ENCODE results near the gene USP36. TPM values are rescaled to one million over a fixed set of nuclear protein-coding genes. Genes with fewer than 3 reads are reported as not detected.

Gene USP36
- total and polyA plus RNA-seq, 4 donors: 22.2 to 61.5 (median 44.9) TPM

DNA sequence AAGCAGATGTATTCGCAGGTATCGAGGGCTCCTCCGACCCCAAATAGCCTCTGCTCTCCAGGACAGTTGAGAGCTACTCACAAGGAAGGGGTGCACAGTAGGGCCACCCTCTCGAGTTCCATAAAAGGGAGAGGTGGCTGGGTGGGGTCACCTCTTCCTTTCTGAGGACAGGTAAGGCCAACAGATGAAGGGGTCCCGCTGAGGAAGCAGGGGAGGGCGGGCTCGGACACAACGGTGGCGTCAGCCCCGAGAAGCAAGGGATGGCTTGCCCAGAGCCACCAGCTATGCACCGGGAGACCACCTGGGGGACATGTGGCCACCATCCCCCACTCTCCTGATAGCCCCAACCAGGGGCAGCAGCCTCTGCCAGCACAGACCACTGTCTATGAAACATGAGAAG, 43.4 kb downstream of the USP36 start:
- no peaks in the 10 kb centered on the region for H3K27me3 ChIP-seq (ENCODE audit: control insufficient read depth in 3 of 3, insufficient read depth in 3 of 3, low read length in 2 of 3)
- no peak overlapping the region for H3K9ac ChIP-seq (ENCODE audit: insufficient read depth in 1 of 2, low read length in 2 of 2)
- H3K9me3 ChIP-seq (ENCODE audit: control insufficient read depth in 4 of 4, insufficient read depth in 3 of 4, low read length in 3 of 4): peaks cover 0 to 4% (median 0%) of the 10 kb centered on the region in 4 donors
- H3K4me3 ChIP-seq: no peak overlapping the region
- ATAC-seq (ENCODE audit: insufficient read depth, low FRiP score): no peak
- peaks cover 24 to 53% (median 34%) of the 10 kb centered on the region in 4 donors for H3K36me3 ChIP-seq (ENCODE audit: control insufficient read depth in 4 of 4, insufficient read depth in 4 of 4, low read length in 4 of 4)
- H3K4me1 ChIP-seq (ENCODE audit: control insufficient read depth in 5 of 5, insufficient read depth in 5 of 5, low read length in 5 of 5): peaks cover 0 to 3% (median 0%) of the 10 kb centered on the region in 5 donors
- TF ChIP-seq, protein P1, sequence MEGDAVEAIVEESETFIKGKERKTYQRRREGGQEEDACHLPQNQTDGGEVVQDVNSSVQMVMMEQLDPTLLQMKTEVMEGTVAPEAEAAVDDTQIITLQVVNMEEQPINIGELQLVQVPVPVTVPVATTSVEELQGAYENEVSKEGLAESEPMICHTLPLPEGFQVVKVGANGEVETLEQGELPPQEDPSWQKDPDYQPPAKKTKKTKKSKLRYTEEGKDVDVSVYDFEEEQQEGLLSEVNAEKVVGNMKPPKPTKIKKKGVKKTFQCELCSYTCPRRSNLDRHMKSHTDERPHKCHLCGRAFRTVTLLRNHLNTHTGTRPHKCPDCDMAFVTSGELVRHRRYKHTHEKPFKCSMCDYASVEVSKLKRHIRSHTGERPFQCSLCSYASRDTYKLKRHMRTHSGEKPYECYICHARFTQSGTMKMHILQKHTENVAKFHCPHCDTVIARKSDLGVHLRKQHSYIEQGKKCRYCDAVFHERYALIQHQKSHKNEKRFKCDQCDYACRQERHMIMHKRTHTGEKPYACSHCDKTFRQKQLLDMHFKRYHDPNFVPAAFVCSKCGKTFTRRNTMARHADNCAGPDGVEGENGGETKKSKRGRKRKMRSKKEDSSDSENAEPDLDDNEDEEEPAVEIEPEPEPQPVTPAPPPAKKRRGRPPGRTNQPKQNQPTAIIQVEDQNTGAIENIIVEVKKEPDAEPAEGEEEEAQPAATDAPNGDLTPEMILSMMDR (IDR thresholded peaks at IDR 0.05; ENCODE audit: control extremely low read depth, extremely low read depth): no peak
- DNase-seq: no peak
- 86 to 94% methylated on average over 11 of the region's 11 CpGs for WGBS, 2 donors
- H3K27ac ChIP-seq (ENCODE audit: low read depth in 1 of 2, low read length in 1 of 2): peak overlapping the region in 1 of 2 donors; percentile 9

DNA sequence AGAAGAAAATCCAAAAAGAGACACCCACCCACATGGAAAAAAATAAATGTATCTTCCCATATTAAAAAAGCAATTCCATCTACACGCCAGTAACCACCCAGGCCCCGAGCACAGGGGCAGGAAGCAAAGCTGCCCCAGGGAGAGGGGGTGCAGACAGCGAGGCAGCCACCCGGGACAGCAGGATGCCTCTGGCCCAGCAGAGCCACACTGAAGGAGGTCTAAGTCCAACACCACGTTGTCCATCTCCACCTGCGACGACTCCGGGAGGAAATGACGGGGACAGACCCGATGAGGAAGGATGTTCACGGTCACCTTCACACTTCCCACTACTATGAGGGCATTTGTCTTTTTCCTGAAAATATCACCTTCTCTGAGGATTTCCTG, 44.1 kb downstream of the USP36 start:
- 60 to 65% methylated on average over 11 of the region's 11 CpGs for WGBS, 2 donors
- ATAC-seq (ENCODE audit: insufficient read depth, low FRiP score) (no peak), DNase-seq (no peak)
- Histone ChIP-seq H3K4me3 (no peak overlapping the region), H3K4me1 (ENCODE audit: control insufficient read depth in 5 of 5, insufficient read depth in 5 of 5, low read length in 5 of 5) (peaks cover 2 to 10% (median 5%) of the 10 kb centered on the region in 5 donors), H3K9me3 (ENCODE audit: control insufficient read depth in 4 of 4, insufficient read depth in 3 of 4, low read length in 3 of 4) (peaks cover 0 to 4% (median 0%) of the 10 kb centered on the region in 4 donors), H3K27me3 (ENCODE audit: control insufficient read depth in 3 of 3, insufficient read depth in 3 of 3, low read length in 2 of 3) (no peaks in the 10 kb centered on the region), H3K27ac (ENCODE audit: low read depth in 1 of 2, low read length in 1 of 2) (peak overlapping the region in 1 of 2 donors; percentile 8), H3K36me3 (ENCODE audit: control insufficient read depth in 4 of 4, insufficient read depth in 4 of 4, low read length in 4 of 4) (peaks cover 24 to 48% (median 33%) of the 10 kb centered on the region in 4 donors), H3K9ac (ENCODE audit: insufficient read depth in 1 of 2, low read length in 2 of 2) (no peak overlapping the region)
- TF ChIP-seq, protein P1 (IDR thresholded peaks at IDR 0.05; ENCODE audit: control extremely low read depth, extremely low read depth): no peak

DNA sequence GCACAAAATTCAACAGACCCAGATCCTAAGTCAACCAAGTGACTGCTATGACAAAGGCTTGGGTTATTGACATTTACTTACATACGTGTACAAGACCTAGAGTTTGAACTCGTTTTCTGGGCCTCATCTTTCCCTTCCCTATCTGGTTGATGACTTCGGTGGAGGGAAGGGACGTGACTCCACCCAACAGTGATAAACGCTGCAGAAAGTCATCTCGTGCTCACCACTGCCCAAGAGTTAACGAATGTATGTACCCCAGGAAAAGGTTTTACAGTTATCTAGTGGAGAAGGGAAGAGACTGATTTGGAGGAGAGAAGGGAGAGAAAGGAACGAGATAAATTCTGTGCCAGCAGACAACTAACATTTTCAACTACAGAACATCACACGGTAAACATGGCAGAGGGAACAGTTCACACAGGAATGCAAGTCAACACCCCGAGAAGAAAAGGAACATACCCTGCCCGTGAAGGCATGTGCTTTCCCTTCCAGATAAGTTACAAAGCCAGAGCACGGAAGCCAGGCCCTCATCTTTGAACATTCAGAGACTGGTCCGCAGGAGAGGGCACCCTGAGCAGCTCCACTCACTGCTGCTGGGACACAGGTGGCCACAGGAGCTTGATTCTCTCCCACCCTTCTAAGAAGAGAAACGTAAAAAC, 44.6 kb downstream of the USP36 start:
- TF ChIP-seq, protein P1 (IDR thresholded peaks at IDR 0.05; ENCODE audit: control extremely low read depth, extremely low read depth): no peak
- ATAC-seq (ENCODE audit: insufficient read depth, low FRiP score): no peak
- no peak for DNase-seq
- Histone ChIP-seq H3K9ac (ENCODE audit: insufficient read depth in 1 of 2, low read length in 2 of 2) (no peak overlapping the region), H3K36me3 (ENCODE audit: control insufficient read depth in 4 of 4, insufficient read depth in 4 of 4, low read length in 4 of 4) (peaks cover 24 to 46% (median 32%) of the 10 kb centered on the region in 4 donors), H3K9me3 (ENCODE audit: control insufficient read depth in 4 of 4, insufficient read depth in 3 of 4, low read length in 3 of 4) (peaks cover 0 to 4% (median 0%) of the 10 kb centered on the region in 4 donors), H3K27ac (ENCODE audit: low read depth in 1 of 2, low read length in 1 of 2) (no peak overlapping the region), H3K27me3 (ENCODE audit: control insufficient read depth in 3 of 3, insufficient read depth in 3 of 3, low read length in 2 of 3) (no peaks in the 10 kb centered on the region), H3K4me3 (no peak overlapping the region), H3K4me1 (ENCODE audit: control insufficient read depth in 5 of 5, insufficient read depth in 5 of 5, low read length in 5 of 5) (peaks cover 2 to 15% (median 11%) of the 10 kb centered on the region in 5 donors)
- 85 to 92% methylated on average over 14 of the region's 14 CpGs for WGBS, 2 donors
